Keratinocyte (primary cell): ENCODE data around the gene PKNOX1. TPM values are rescaled to one million over a fixed set of nuclear protein-coding genes. Genes with fewer than 3 reads are reported as not detected.
"Not testable (repeated sequence)": the region's sequence is repeated elsewhere in the genome, so short reads cannot be mapped to it uniquely, and the experiment has no call there.

Experiments
- DNase-seq: peaks from one replicate; pipeline ENCODE4 v3.0.0-alpha.2; 2011; ENCODE audit warnings: low read depth, missing footprints, low spot score
- FAIRE-seq: peaks from 2 replicates; lab custom pipeline; 2011; peaks lifted over from hg19 to GRCh38; lab: Jason Lieb, UNC
- H2AFZ ChIP-seq: 2 replicates; pipeline ENCODE4 v1.6.0; 2012; ENCODE audit warnings: low read length, control low read depth, inconsistent platforms; ENCODE audit not compliant: control insufficient read depth
- H3K27ac ChIP-seq: 2 replicates; pipeline ENCODE4 v1.5.1; 2011; ENCODE audit warnings: low read length; ENCODE audit not compliant: control insufficient read depth, insufficient read depth
- H3K27me3 ChIP-seq: 3 replicates; pipeline ENCODE4 v1.6.0; 2011; ENCODE audit warnings: low read length; ENCODE audit not compliant: control insufficient read depth, insufficient read depth; ENCODE audit errors: extremely low read depth
- H3K36me3 ChIP-seq, 2 experiments: 2 replicates in 1 of 2; 3 replicates in 1 of 2; pipeline ENCODE4 v1.5.1; 2011; ENCODE audit warnings: low read length in 2 of 2, mild to moderate bottlenecking in 1 of 2; ENCODE audit not compliant: control insufficient read depth in 2 of 2, insufficient read depth in 2 of 2; ENCODE audit errors: extremely low read depth in 1 of 2
- H3K4me1 ChIP-seq: 3 replicates; pipeline ENCODE4 v1.5.1; 2011; ENCODE audit warnings: low read length; ENCODE audit not compliant: control insufficient read depth, insufficient read depth; ENCODE audit errors: extremely low read depth
- H3K4me2 ChIP-seq: 3 replicates; pipeline ENCODE4 v1.6.0; 2011; ENCODE audit warnings: low read depth, low read length; ENCODE audit not compliant: control insufficient read depth, insufficient read depth; ENCODE audit errors: extremely low read depth
- H3K4me3 ChIP-seq, 3 experiments: fragments of 200-600 bp in 1 of 3; sonication (generic) in 1 of 3; 2 replicates in 2 of 3; 3 replicates in 1 of 3; pipeline ENCODE4 v1.5.1; 2011 to 2016; ENCODE audit warnings: low read length in 3 of 3, mild to moderate bottlenecking in 3 of 3, control low read depth in 2 of 3, inconsistent platforms in 1 of 3, low read depth in 1 of 3, mixed read lengths in 1 of 3, mixed run types in 1 of 3, moderate library complexity in 1 of 3; ENCODE audit not compliant: control insufficient read depth in 2 of 3, insufficient read depth in 2 of 3; ENCODE audit errors: extremely low read depth in 1 of 3
- H3K79me2 ChIP-seq: 2 replicates; pipeline ENCODE4 v1.6.0; 2012; ENCODE audit warnings: low read length; ENCODE audit not compliant: control insufficient read depth, insufficient read depth
- H3K9ac ChIP-seq: 3 replicates; pipeline ENCODE4 v1.6.0; 2011; ENCODE audit warnings: low read length; ENCODE audit not compliant: control insufficient read depth, insufficient read depth; ENCODE audit errors: extremely low read depth
- H3K9me1 ChIP-seq: 3 replicates; pipeline ENCODE4 v1.6.0; 2011; ENCODE audit warnings: low read length; ENCODE audit not compliant: control insufficient read depth, insufficient read depth; ENCODE audit errors: extremely low read depth
- H3K9me3 ChIP-seq: 2 replicates; pipeline ENCODE4 v1.5.1; 2012; ENCODE audit warnings: low read depth, low read length; ENCODE audit not compliant: control insufficient read depth
- H4K20me1 ChIP-seq: 3 replicates; pipeline ENCODE4 v1.6.0; 2011; ENCODE audit warnings: low read length; ENCODE audit not compliant: control insufficient read depth, insufficient read depth; ENCODE audit errors: extremely low read depth
- dilution Hi-C: fragments of 300-500 bp; cut with MboI; formaldehyde crosslinking; loops from one replicate; pipeline ENCODE4 v1.7.0; 2020; ENCODE audit warnings: low sequenced_read_pairs; ENCODE audit not compliant: extremely low pct_ligation_motif_present
- polyA plus RNA-seq, 5 experiments: library from polyadenylated mRNA; depleted of rRNA in 3 of 5; stranded (reverse) in 3 of 5; stranded (forward) in 1 of 5; unstranded in 1 of 5; fragments of >200 nt; gene quantifications; 1 replicate in 1 of 5; 2 replicates in 3 of 5; 3 replicates in 1 of 5; pipeline versions ENCODE4 v1.2.1 to v1.2.3, GENCODE V29; 2011 to 2012; ENCODE audit warnings: missing spikeins in 2 of 5, low read depth in 1 of 5, low replicate concordance in 1 of 5

Gene PKNOX1
- polyA plus RNA-seq, 1 donor (not counting 4 experiments of a cell fraction or from before 2014, with no cell fraction given) = 33.3 TPM

DNA sequence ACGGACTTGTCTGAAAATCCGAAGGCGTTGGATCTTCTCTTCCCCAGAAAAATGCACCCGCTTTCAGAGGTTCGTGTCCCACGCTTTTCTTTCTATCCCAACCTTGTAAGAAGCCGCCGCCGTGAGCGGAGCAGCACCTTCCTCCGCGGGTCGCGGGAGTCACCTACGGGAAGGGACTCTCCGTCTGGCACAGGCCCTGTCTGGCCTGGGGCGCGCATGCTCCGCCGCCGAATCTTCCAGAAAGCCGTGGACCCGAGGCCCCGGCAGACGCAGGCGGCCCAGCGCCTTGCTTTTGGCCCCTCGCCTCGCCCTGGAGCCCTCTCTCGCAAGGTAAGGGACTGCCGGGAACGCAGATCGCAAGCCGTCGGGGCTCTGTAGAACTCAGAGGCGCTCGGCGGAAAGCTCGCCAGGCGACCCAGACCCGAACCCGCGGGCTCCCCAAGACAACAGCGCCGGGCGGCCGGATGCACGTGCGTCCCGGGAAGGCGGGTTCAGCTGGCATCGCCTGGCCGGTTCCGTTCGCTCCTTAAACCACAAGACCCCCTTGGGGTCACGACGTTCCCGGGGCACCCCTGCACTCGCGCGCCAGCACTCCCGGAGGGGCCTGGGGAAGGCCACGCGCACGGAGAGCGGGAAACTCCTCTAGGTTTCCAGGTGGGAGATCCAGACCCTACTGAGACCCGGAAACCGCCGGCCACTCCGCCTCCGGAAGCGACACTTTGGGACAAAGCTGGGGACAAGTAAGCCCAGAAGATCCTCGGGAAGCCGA, 100.2 kb downstream of the PKNOX1 start:
- DNase-seq, H3K9me1 ChIP-seq, H3K4me1 ChIP-seq, H3K36me3 ChIP-seq, H3K79me2 ChIP-seq, H3K27me3 ChIP-seq, H3K4me3 ChIP-seq, H2AFZ ChIP-seq, H3K4me2 ChIP-seq, dilution Hi-C loops, FAIRE-seq, H3K9ac ChIP-seq, H3K27ac ChIP-seq, H3K9me3 ChIP-seq, H4K20me1 ChIP-seq: not testable (repeated sequence)

DNA sequence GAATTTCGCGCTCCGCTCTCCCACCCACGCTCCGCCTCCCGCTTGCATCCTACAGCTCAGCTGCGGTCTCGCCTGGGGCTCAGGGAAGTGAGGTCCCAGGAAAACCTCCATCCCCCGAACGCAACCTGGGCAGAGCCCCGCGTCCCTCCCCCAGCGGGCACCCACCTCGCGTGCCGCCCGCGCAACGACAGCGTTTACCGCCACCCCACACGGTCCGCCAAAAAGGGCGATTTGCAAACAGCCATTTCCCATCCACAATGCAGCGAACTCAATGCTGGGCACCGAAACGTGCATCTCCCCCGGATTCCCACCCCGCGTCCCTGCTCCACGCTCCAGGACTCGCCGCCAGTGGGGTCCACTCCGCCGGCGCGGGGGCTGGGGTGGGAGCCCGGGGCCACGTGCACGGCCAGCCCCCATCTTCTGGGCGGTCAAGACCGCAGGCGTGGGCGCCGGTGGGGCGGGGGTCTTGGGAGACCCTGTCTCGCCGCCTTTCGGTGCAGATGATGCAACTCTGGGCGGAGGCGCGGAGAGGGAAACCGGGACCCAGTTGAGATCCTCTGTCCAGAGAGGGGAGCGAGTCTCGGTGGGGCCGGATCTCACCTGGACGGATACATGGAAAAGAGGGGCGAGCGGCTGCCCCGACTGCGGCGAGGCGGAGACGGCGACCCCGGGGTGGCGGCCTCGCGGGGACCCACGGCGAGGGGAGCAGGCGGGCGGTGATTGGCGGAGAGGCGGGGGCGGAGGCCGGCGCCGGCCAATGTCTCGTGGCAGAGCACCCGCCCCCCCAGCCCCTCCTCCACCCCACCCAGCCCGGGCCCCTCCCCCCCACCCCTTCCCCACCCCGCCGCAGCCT, 101.0 kb downstream of the PKNOX1 start, which contains the start of gene CBS:
Gene CBS (minus strand): TSS at position 666 of the 853 bp plus-strand sequence. CDS start 3,642 bp downstream, outside the sequence.
- FAIRE-seq, H3K9me1 ChIP-seq, H3K27me3 ChIP-seq, H3K27ac ChIP-seq, H3K9ac ChIP-seq, H4K20me1 ChIP-seq, H3K36me3 ChIP-seq, H3K4me2 ChIP-seq, H2AFZ ChIP-seq, dilution Hi-C loops, DNase-seq, H3K79me2 ChIP-seq, H3K4me1 ChIP-seq, H3K9me3 ChIP-seq, H3K4me3 ChIP-seq: not testable (repeated sequence)

DNA sequence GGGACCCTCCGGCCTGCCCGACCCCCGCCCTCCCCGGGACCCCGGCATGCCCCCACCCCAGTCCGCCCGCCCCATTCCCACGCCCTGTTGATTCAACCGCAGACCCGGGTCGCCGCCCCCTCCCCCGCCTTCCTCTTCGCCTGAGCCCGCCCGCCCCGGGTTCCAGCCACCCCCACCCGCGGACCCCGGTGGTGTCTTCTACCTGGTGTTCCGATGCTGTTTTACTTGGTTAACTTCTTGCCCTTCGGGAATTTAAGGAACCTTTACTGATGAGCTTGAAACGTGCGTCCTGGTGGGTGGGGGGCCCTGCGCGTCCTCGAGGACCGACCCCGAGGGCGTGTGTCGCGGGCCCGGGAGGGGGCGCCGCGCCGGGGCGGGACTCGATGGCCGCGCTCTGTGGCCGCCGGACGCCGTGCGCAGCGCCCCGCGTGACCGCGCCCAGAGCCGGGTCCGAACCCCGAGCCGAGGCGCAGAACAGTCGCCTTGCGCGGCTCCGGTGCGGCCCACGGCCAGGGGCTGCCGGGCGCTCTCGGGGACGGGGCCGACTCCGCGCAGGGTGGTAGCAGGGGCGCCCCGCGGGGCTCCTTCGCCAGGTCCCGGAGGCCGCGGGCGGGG, 101.8 kb downstream of the PKNOX1 start:
- H4K20me1 ChIP-seq, H3K9ac ChIP-seq, H3K9me1 ChIP-seq, H3K9me3 ChIP-seq, H3K27me3 ChIP-seq, H3K4me2 ChIP-seq, H2AFZ ChIP-seq, H3K79me2 ChIP-seq, H3K4me1 ChIP-seq, FAIRE-seq, H3K27ac ChIP-seq, H3K36me3 ChIP-seq, H3K4me3 ChIP-seq, dilution Hi-C loops, DNase-seq: not testable (repeated sequence)

DNA sequence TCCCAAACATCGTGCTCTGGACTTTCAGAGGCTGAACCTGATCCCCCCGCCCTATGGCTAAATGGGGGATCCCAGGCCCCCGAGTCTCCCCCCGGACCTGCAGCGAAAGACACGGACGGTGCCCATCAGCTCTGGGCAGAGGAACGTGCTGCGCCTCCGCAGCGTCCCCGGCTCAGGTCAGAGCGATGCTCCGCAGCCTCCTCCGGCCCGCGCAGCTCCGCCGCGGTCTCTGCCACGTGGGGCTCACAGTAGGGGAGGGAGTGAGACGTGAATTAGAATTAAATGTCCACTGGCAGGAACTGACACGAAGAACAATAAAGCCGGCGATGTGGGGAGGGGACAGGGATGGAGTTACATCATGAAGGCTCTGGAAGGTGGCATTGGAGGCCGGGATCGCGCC, 102.3 kb downstream of the PKNOX1 start:
- DNase-seq, H2AFZ ChIP-seq, H3K9ac ChIP-seq, H3K4me1 ChIP-seq, H3K79me2 ChIP-seq, H3K4me3 ChIP-seq, H3K36me3 ChIP-seq, H3K9me3 ChIP-seq, dilution Hi-C loops, H3K4me2 ChIP-seq, H3K9me1 ChIP-seq, H3K27ac ChIP-seq, H3K27me3 ChIP-seq, H4K20me1 ChIP-seq, FAIRE-seq: not testable (repeated sequence)
